GM23338 (cell line): ENCODE data around the gene C19orf47. TPM values are rescaled to one million over a fixed set of nuclear protein-coding genes. Genes with fewer than 3 reads are reported as not detected.

Source experiments
- ATAC-seq: fragments of 200-7000 bp; cut with Tn5 transposase; 3 replicates; pipeline ENCODE4 v1.9.1; 2020
- DNase-seq: peaks from one replicate; pipeline ENCODE4 v3.0.0-alpha.2; 2015; ENCODE audit warnings: low spot score
- H2AFZ ChIP-seq: fragments of 200-600 bp; sonication (generic); 2 replicates; pipeline ENCODE4 v1.8.0; 2016; ENCODE audit warnings: antibody characterized with exemption, mild to moderate bottlenecking, moderate library complexity
- H3F3A ChIP-seq: fragments of 200-600 bp; sonication (generic); replicated peaks from 2 replicates; pipeline ENCODE4 v1.8.0; 2017; ENCODE audit warnings: antibody characterized with exemption, mixed run types, low read depth
- H3K27ac ChIP-seq: fragments of 200-600 bp; sonication (generic); 2 replicates; pipeline ENCODE4 v1.6.1; 2016; ENCODE audit warnings: low read depth
- H3K27me3 ChIP-seq: fragments of 200-600 bp; sonication (generic); 2 replicates; pipeline ENCODE4 v1.8.0; 2016; ENCODE audit warnings: mild to moderate bottlenecking, mixed run types, moderate library complexity; ENCODE audit not compliant: insufficient read depth
- H3K36me3 ChIP-seq: fragments of 200-600 bp; sonication (generic); 2 replicates; pipeline ENCODE4 v1.8.0; 2016; ENCODE audit warnings: mild to moderate bottlenecking; ENCODE audit not compliant: insufficient read depth
- H3K4me1 ChIP-seq: fragments of 200-600 bp; sonication (generic); 2 replicates; pipeline ENCODE4 v1.8.0; 2016; ENCODE audit warnings: mild to moderate bottlenecking, moderate library complexity; ENCODE audit not compliant: insufficient read depth
- H3K4me2 ChIP-seq: fragments of 200-600 bp; sonication (generic); 2 replicates; pipeline ENCODE4 v1.7.1; 2017; ENCODE audit warnings: mixed run types
- H3K4me3 ChIP-seq: fragments of 200-600 bp; sonication (generic); 2 replicates; pipeline ENCODE4 v1.6.1; 2016; ENCODE audit warnings: mixed run types
- H3K79me2 ChIP-seq: fragments of 200-600 bp; sonication (generic); replicated peaks from 2 replicates; pipeline ENCODE4 v1.8.0; 2017; ENCODE audit warnings: mild to moderate bottlenecking; ENCODE audit not compliant: insufficient read depth
- H3K9me2 ChIP-seq: fragments of 200-600 bp; sonication (generic); 2 replicates; pipeline ENCODE4 v1.8.0; 2017; ENCODE audit not compliant: insufficient read depth
- H4K20me1 ChIP-seq: fragments of 200-600 bp; sonication (generic); replicated peaks from 2 replicates; pipeline ENCODE4 v1.8.0; 2017; ENCODE audit warnings: mild to moderate bottlenecking; ENCODE audit not compliant: insufficient read depth
- H3K27ac Mint-ChIP-seq: 2 replicates; pipeline ENCODE4 v1.8.0; 2020; ENCODE audit warnings: inconsistent platforms, mild to moderate bottlenecking, moderate library complexity, mixed read lengths
- H3K27me3 Mint-ChIP-seq: 3 replicates; pipeline ENCODE4 v1.8.0; 2022; ENCODE audit warnings: low read depth, mild to moderate bottlenecking, moderate library complexity, mixed read lengths, inconsistent platforms; ENCODE audit not compliant: insufficient read depth, poor library complexity
- H3K36me3 Mint-ChIP-seq: 3 replicates; pipeline ENCODE4 v1.8.0; 2021; ENCODE audit warnings: low read depth, mild to moderate bottlenecking, inconsistent platforms, moderate library complexity, mixed read lengths
- H3K4me1 Mint-ChIP-seq: 3 replicates; pipeline ENCODE4 v1.8.0; 2020; ENCODE audit warnings: mild to moderate bottlenecking, inconsistent platforms, mixed read lengths
- H3K4me3 Mint-ChIP-seq: 3 replicates; pipeline ENCODE4 v1.8.0; 2021; ENCODE audit warnings: moderate library complexity, mild to moderate bottlenecking, inconsistent platforms, mixed read lengths
- H3K9me3 Mint-ChIP-seq: 3 replicates; pipeline ENCODE4 v1.8.0; 2020; ENCODE audit warnings: moderate library complexity, mild to moderate bottlenecking, inconsistent platforms, mixed read lengths
- CTCF ChIP-seq, 2 experiments: fragments of 200-600 bp in 1 of 2; sonication (generic) in 1 of 2; conservative IDR thresholded peaks; 2 replicates each; pipeline versions ENCODE4 v1.5.1 to v1.6.1; 2016 to 2017; ENCODE audit warnings: antibody characterized with exemption in 2 of 2, low read depth in 2 of 2, mild to moderate bottlenecking in 2 of 2, moderate library complexity in 1 of 2
- ZNF462 ChIP-seq: fragments of 250-450 bp; sonication (Bioruptor Pico); IDR thresholded peaks from 2 replicates; pipeline ENCODE4 v1.5.0; 2020; ENCODE audit warnings: mild to moderate bottlenecking, moderate library complexity
- polyA plus RNA-seq: library from polyadenylated mRNA; unstranded; fragments of >200 nt; fragmentation: Nextera tagmentation; extraction: Ambion mirVana; gene quantifications from 2 replicates; pipeline ENCODE4 v1.2.1, GENCODE V29; 2016
- total RNA-seq: library from RNA; depleted of rRNA; stranded (reverse); fragments of >200 nt; shearing (Covaris generic); gene quantifications from 2 replicates; pipeline ENCODE4 v1.2.3, GENCODE V29; 2014
- TF ChIP-seq, protein P1 (sequence below): IDR thresholded peaks from one replicate; pipeline ENCODE4 v1.6.1; 2018; ENCODE audit warnings: antibody characterized with exemption; ENCODE audit not compliant: unreplicated experiment

Gene C19orf47
- total and polyA plus RNA-seq, 2 experiments from 2014 or later, result 13.1 to 26.6 TPM

- H3K9me3 Mint-ChIP-seq, result no peaks in the 10 kb centered on the region
- H3K27ac ChIP-seq, result no peak overlapping the region
- no peak overlapping the region for H3K4me3 ChIP-seq
- ATAC-seq, result no peak
- no peaks in the 10 kb centered on the region; the same call in 1 of the 2 replicates for H3K36me3 ChIP-seq
- TF ChIP-seq, protein P1, sequence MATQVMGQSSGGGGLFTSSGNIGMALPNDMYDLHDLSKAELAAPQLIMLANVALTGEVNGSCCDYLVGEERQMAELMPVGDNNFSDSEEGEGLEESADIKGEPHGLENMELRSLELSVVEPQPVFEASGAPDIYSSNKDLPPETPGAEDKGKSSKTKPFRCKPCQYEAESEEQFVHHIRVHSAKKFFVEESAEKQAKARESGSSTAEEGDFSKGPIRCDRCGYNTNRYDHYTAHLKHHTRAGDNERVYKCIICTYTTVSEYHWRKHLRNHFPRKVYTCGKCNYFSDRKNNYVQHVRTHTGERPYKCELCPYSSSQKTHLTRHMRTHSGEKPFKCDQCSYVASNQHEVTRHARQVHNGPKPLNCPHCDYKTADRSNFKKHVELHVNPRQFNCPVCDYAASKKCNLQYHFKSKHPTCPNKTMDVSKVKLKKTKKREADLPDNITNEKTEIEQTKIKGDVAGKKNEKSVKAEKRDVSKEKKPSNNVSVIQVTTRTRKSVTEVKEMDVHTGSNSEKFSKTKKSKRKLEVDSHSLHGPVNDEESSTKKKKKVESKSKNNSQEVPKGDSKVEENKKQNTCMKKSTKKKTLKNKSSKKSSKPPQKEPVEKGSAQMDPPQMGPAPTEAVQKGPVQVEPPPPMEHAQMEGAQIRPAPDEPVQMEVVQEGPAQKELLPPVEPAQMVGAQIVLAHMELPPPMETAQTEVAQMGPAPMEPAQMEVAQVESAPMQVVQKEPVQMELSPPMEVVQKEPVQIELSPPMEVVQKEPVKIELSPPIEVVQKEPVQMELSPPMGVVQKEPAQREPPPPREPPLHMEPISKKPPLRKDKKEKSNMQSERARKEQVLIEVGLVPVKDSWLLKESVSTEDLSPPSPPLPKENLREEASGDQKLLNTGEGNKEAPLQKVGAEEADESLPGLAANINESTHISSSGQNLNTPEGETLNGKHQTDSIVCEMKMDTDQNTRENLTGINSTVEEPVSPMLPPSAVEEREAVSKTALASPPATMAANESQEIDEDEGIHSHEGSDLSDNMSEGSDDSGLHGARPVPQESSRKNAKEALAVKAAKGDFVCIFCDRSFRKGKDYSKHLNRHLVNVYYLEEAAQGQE, result no peak
- no peak for TF ChIP-seq ZNF462 (CRISPR knock-in tag)
- TF ChIP-seq CTCF (conservative IDR thresholded peaks at IDR 0.05; ENCODE audit: low read depth in 2 of 2), result no peak
- peaks cover 5% of the 10 kb centered on the region; the same call in 1 of the 3 replicates for H3K4me1 Mint-ChIP-seq
- H3K79me2 ChIP-seq, result no peaks in the 10 kb centered on the region
- H3K36me3 Mint-ChIP-seq, result peaks cover 43% of the 10 kb centered on the region
- DNase-seq, result no peak
- H3K4me3 Mint-ChIP-seq, result no peak overlapping the region
- H2AFZ ChIP-seq, result no peak overlapping the region
- no peak overlapping the region for H3K27ac Mint-ChIP-seq
- no peaks in the 10 kb centered on the region; the same call in 1 of the 2 replicates for H4K20me1 ChIP-seq
- no peaks in the 10 kb centered on the region for H3K9me2 ChIP-seq
- no peak overlapping the region for H3K4me2 ChIP-seq
- H3K27me3 Mint-ChIP-seq, result peaks cover 2% of the 10 kb centered on the region
- H3F3A ChIP-seq, result 0 out of 2 replicates have a peak, but pooled peaks cover 3% of the 10 kb centered on the region
- H3K27me3 ChIP-seq, result no peaks in the 10 kb centered on the region
- H3K4me1 ChIP-seq, result no peaks in the 10 kb centered on the region
Measured at GRCh38 chr19:40332669-40333068, 15.5 kb downstream of the C19orf47 start.
